IMR-90 (cell line): ENCODE results near the gene SRMS. TPM values are rescaled to one million over a fixed set of nuclear protein-coding genes. Genes with fewer than 3 reads are reported as not detected.

Experiments used
- ATAC-seq: fragments of 200-7000 bp; cut with Tn5 transposase; 2 replicates; pipeline ENCODE4 v1.9.1; 2020; ENCODE audit warnings: low read depth, mild to moderate bottlenecking, moderate library complexity
- BruUV-seq: library from RNA; stranded (reverse); fragments of 400-500 nt; replicated peaks from 2 replicates; lab custom pipeline; 2021; lab: Mats Ljungman, UMichigan
- CTCF ChIA-PET: fragments of 300-600 bp; formaldehyde crosslinking; extraction: SDS; loops from one replicate; lab custom pipeline; 2021; ENCODE audit warnings: antibody characterized with exemption; lab: Yijun Ruan, JAX
- POLR2A ChIA-PET: fragments of 300-600 bp; sonication (Branson Sonifier 250); formaldehyde crosslinking; loops from one replicate; lab custom pipeline; 2022; ENCODE audit warnings: antibody characterized with exemption; ENCODE audit not compliant: unreplicated experiment; lab: Charles Lee
- DNase-seq: peaks from one replicate; pipeline ENCODE4 v3.0.0; 2013
- H2AFZ ChIP-seq: replicated peaks from 2 replicates; pipeline ENCODE3; 2013; ENCODE audit warnings: low read length, mild to moderate bottlenecking; ENCODE audit not compliant: poor library complexity
- H2AK5ac ChIP-seq: 2 replicates; pipeline ENCODE4 v1.6.1; 2013; ENCODE audit warnings: low read depth, low read length, inconsistent platforms
- H2AK9ac ChIP-seq: replicated peaks from 2 replicates; pipeline ENCODE3; 2013; ENCODE audit warnings: mild to moderate bottlenecking, low read depth, low read length, moderate library complexity; ENCODE audit not compliant: poor library complexity
- H2BK120ac ChIP-seq: 2 replicates; pipeline ENCODE4 v1.6.1; 2013; ENCODE audit warnings: low read depth, low read length, inconsistent platforms
- H2BK15ac ChIP-seq: 3 replicates; pipeline ENCODE4 v1.6.1; 2013; ENCODE audit warnings: low read depth, low read length, inconsistent platforms
- H2BK20ac ChIP-seq: 2 replicates; pipeline ENCODE4 v1.6.1; 2013; ENCODE audit warnings: low read depth, mild to moderate bottlenecking, inconsistent platforms, low read length, moderate library complexity
- H2BK5ac ChIP-seq: 2 replicates; pipeline ENCODE4 v1.6.1; 2013; ENCODE audit warnings: mild to moderate bottlenecking, low read depth, low read length, inconsistent platforms; ENCODE audit not compliant: poor library complexity, severe bottlenecking
- H3K14ac ChIP-seq: replicated peaks from 2 replicates; pipeline ENCODE4 v1.6.1; 2013; ENCODE audit warnings: low read depth, low read length, inconsistent platforms
- H3K18ac ChIP-seq: 2 replicates; pipeline ENCODE4 v1.6.1; 2013; ENCODE audit warnings: low read depth, low read length, control low read depth
- H3K23ac ChIP-seq: 2 replicates; pipeline ENCODE4 v1.6.1; 2013; ENCODE audit warnings: low read depth, low read length, inconsistent platforms
- H3K27ac ChIP-seq: 2 replicates; pipeline ENCODE4 v1.5.1; 2013; ENCODE audit warnings: mild to moderate bottlenecking, control low read depth, low read length; ENCODE audit not compliant: insufficient read depth
- H3K27me3 ChIP-seq: 2 replicates; pipeline ENCODE4 v1.6.1; 2013; ENCODE audit warnings: low read length; ENCODE audit not compliant: control insufficient read depth, insufficient read depth
- H3K36me3 ChIP-seq: 2 replicates; pipeline ENCODE4 v1.6.1; 2013; ENCODE audit warnings: low read length, mixed read lengths; ENCODE audit not compliant: control insufficient read depth, insufficient read depth
- H3K4ac ChIP-seq: 2 replicates; pipeline ENCODE4 v1.6.1; 2013; ENCODE audit warnings: low read depth, low read length, inconsistent platforms
- H3K4me1 ChIP-seq: 2 replicates; pipeline ENCODE4 v1.6.1; 2013; ENCODE audit warnings: low read length, mixed read lengths; ENCODE audit not compliant: control insufficient read depth, insufficient read depth
- H3K4me2 ChIP-seq: 2 replicates; pipeline ENCODE4 v1.6.1; 2013; ENCODE audit warnings: low read depth, mild to moderate bottlenecking, control low read depth, low read length, moderate library complexity
- H3K4me3 ChIP-seq: 2 replicates; pipeline ENCODE4 v1.5.1; 2013; ENCODE audit warnings: low read depth, mild to moderate bottlenecking, control low read depth, low read length, moderate library complexity; ENCODE audit not compliant: insufficient read depth
- H3K56ac ChIP-seq: 2 replicates; pipeline ENCODE4 v1.6.1; 2013; ENCODE audit warnings: low read length, inconsistent platforms; ENCODE audit not compliant: insufficient read depth; ENCODE audit errors: extremely low read depth
- H3K79me1 ChIP-seq, 2 experiments: 2 replicates each; pipeline ENCODE4 v1.6.1; 2013; ENCODE audit warnings: low read length in 2 of 2, inconsistent platforms in 1 of 2, low read depth in 1 of 2
- H3K9ac ChIP-seq: 2 replicates; pipeline ENCODE4 v1.6.1; 2013; ENCODE audit warnings: low read depth, low read length, control low read depth
- H3K9me1 ChIP-seq: 2 replicates; pipeline ENCODE4 v1.6.1; 2013; ENCODE audit warnings: low read length, inconsistent platforms; ENCODE audit not compliant: insufficient read depth
- H3K9me3 ChIP-seq: 2 replicates; pipeline ENCODE4 v1.6.1; 2013; ENCODE audit warnings: low read length; ENCODE audit not compliant: control insufficient read depth, insufficient read depth
- H4K20me1 ChIP-seq: 2 replicates; pipeline ENCODE4 v1.6.1; 2013; ENCODE audit warnings: low read length, inconsistent platforms; ENCODE audit not compliant: insufficient read depth
- H4K5ac ChIP-seq: 2 replicates; pipeline ENCODE4 v1.6.1; 2013; ENCODE audit warnings: mild to moderate bottlenecking, low read depth, low read length, control low read depth
- H4K8ac ChIP-seq, 2 experiments: 2 replicates each; pipeline ENCODE4 v1.6.1; 2013; ENCODE audit warnings: low read depth in 2 of 2, low read length in 2 of 2, control low read depth in 1 of 2, inconsistent platforms in 1 of 2
- H4K91ac ChIP-seq: 2 replicates; pipeline ENCODE4 v1.6.1; 2013; ENCODE audit warnings: low read depth, low read length, inconsistent platforms; ENCODE audit not compliant: insufficient read depth
- BHLHE40 ChIP-seq: fragments of 150-350 bp; IDR thresholded peaks from 2 replicates; pipeline ENCODE4 v1.6.1; 2016; ENCODE audit warnings: mild to moderate bottlenecking, low read depth, low read length
- CEBPB ChIP-seq: IDR thresholded peaks from 2 replicates; pipeline ENCODE4 v1.6.1; 2012; ENCODE audit warnings: low read depth, low read length, improper control_type of control experiment
- CHD1 ChIP-seq: IDR thresholded peaks from 2 replicates; pipeline ENCODE4 v1.6.1; 2012; ENCODE audit warnings: low read depth, low read length, improper control_type of control experiment
- FOS ChIP-seq: fragments of 150-350 bp; IDR thresholded peaks from 2 replicates; pipeline ENCODE4 v1.6.1; 2016; ENCODE audit warnings: low read depth, low read length
- MAFK ChIP-seq: IDR thresholded peaks from 2 replicates; pipeline ENCODE4 v1.6.1; 2012; ENCODE audit warnings: low read depth, low read length, improper control_type of control experiment
- MXI1 ChIP-seq: IDR thresholded peaks from 2 replicates; pipeline ENCODE4 v1.6.1; 2012; ENCODE audit warnings: low read depth, mild to moderate bottlenecking, low read length, moderate library complexity, borderline replicate concordance
- NFE2L2 ChIP-seq: fragments of 150-350 bp; IDR thresholded peaks from 2 replicates; pipeline ENCODE4 v1.6.1; 2016; ENCODE audit warnings: low read depth, mild to moderate bottlenecking, low read length
- POLR2A ChIP-seq: IDR thresholded peaks from 2 replicates; pipeline ENCODE4 v1.6.1; 2012; ENCODE audit warnings: mild to moderate bottlenecking, low read depth, low read length
- RAD21 ChIP-seq: IDR thresholded peaks from 2 replicates; pipeline ENCODE4 v1.6.1; 2012; ENCODE audit warnings: low read length, improper control_type of control experiment
- RCOR1 ChIP-seq: IDR thresholded peaks from 2 replicates; pipeline ENCODE4 v1.6.1; 2012; ENCODE audit warnings: mild to moderate bottlenecking, low read length, improper control_type of control experiment; ENCODE audit not compliant: insufficient replicate concordance
- RFX5 ChIP-seq: IDR thresholded peaks from 2 replicates; pipeline ENCODE4 v1.8.0; 2012; ENCODE audit warnings: low read depth, mild to moderate bottlenecking, low read length, moderate library complexity
- SMC3 ChIP-seq: fragments of 150-350 bp; IDR thresholded peaks from 2 replicates; pipeline ENCODE4 v1.6.1; 2016; ENCODE audit warnings: low read depth, mild to moderate bottlenecking, antibody characterized with exemption, low read length, moderate library complexity
- WGBS, 2 experiments: methylation state at CpG; one replicate each; pipeline versions ENCODE4 v1.1.5 to v1.1.7; 2013; ENCODE audit warnings: missing lambda C conversion rate in 2 of 2; ENCODE audit not compliant: insufficient read length in 1 of 2; ENCODE audit errors: extremely low coverage in 2 of 2; 5-methylcytosine and 5-hydroxymethylcytosine counted together
- dilution Hi-C: fragments of 300-500 bp; cut with HindIII; formaldehyde crosslinking; loops from one replicate; pipeline ENCODE4 v1.14.3; 2018; ENCODE audit warnings: low sequenced_read_pairs; ENCODE audit not compliant: unreplicated experiment
- in situ Hi-C: fragments of 300-500 bp; cut with MboI; formaldehyde crosslinking; loops from 3 replicates; pipeline ENCODE4 v1.14.3; 2019; ENCODE audit warnings: low sequenced_read_pairs, inconsistent platforms, mixed read lengths
- intact Hi-C: fragments of 100-400 bp; cut with micrococcal nuclease; formaldehyde crosslinking; loops from 2 replicates; pipeline ENCODE4 v1.10.0; 2022
- polyA plus RNA-seq, 3 experiments: library from polyadenylated mRNA; depleted of rRNA; stranded (reverse); fragments of >200 nt; gene quantifications; 2 replicates each; pipeline ENCODE4 v1.2.3, GENCODE V29; 2012; ENCODE audit warnings: low replicate concordance in 1 of 3
- total RNA-seq: library from RNA; depleted of rRNA; stranded (reverse); fragments of >200 nt; gene quantifications from 2 replicates; pipeline ENCODE4 v1.2.3, GENCODE V29; 2012
- TF ChIP-seq, protein P1 (sequence below): fragments of 150-350 bp; IDR thresholded peaks from 2 replicates; pipeline ENCODE4 v1.6.1; 2016; ENCODE audit warnings: low read depth, mild to moderate bottlenecking, low read length, moderate library complexity, borderline replicate concordance
- TF ChIP-seq, protein P2 (sequence below): conservative IDR thresholded peaks from 2 replicates; pipeline ENCODE4 v1.5.1; 2012; ENCODE audit warnings: mild to moderate bottlenecking, low read depth, low read length, improper control_type of control experiment
- TF ChIP-seq, protein P3 (sequence below): fragments of 150-350 bp; IDR thresholded peaks from 2 replicates; pipeline ENCODE4 v1.6.1; 2017; ENCODE audit warnings: mild to moderate bottlenecking, antibody characterized with exemption, low read length, low read depth

The SRMS gene
- total and polyA plus RNA-seq, 2 of the 4 experiments (the other 2 are of a cell fraction): not detected

DNA sequence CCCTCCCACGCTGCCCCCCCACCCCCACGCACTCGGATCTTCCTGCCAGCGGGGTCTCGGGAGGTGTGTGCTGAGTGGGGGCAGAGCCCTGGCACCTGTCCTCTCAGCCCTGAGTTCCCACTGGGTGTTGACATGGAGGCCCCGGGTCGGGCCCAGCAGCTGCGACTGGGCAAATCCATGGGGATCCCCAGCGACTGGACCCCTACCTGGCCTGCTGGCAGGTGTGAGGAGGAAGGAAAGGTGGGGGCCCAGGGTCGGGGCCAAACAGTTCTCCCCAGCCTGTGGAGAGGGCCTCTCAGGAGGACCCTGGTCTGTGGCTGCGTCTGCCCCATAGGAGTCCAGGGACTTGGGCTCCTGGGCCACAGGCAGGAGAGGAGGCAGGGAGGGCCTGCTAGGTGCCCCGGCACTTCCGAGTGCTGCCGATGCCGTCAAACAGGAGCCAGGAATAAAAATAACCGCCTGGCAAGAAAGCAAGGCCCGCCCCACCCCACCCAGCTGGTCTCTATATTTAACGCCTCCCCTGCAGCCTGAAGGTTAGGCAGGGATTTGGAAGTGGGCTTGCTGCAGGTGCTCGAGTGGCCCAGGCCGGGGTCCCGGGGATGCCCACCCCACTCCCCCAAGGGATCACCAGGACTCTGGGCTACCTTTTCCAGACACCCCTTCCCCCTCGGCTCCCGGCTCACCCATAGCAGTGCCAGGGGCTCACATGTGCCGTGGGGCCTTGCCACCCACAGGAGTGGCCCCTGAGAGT is 47.2 kb downstream of the SRMS start:
- H3K14ac ChIP-seq: no peak overlapping the region
- no peak overlapping the region for H3K4me2 ChIP-seq
- H4K20me1 ChIP-seq: peaks cover 4% of the 10 kb centered on the region
- ChIA-PET CTCF (no interaction called here), POLR2A (interaction anchor here (0.6 kb wide), 1 partner anchor 28 kb away, joined by 5 read pairs; no protein-coding TSS in a partner anchor)
- H2AK9ac ChIP-seq: no peak overlapping the region
- intact Hi-C loops (no loop called here), in situ Hi-C loops (no loop called here), dilution Hi-C loops (no loop called here)
- no peak overlapping the region for H3K4me3 ChIP-seq
- H4K8ac ChIP-seq: no peak overlapping the region
- no peak overlapping the region for H4K5ac ChIP-seq
- no peak overlapping the region for H2AFZ ChIP-seq
- 80% methylated on average over 1 of the region's 24 CpGs; no CpG with 5 or more reads in 1 of the 2 experiments for WGBS, 2 experiments
- no peak overlapping the region for H4K91ac ChIP-seq
- no peaks in the 10 kb centered on the region for H3K36me3 ChIP-seq
- peaks cover 15% of the 10 kb centered on the region for H3K9me3 ChIP-seq
- H3K27me3 ChIP-seq: peaks cover 43% of the 10 kb centered on the region
- H3K18ac ChIP-seq: no peak overlapping the region
- no peak overlapping the region for H3K27ac ChIP-seq
- no peak for ATAC-seq
- H3K9me1 ChIP-seq: no peaks in the 10 kb centered on the region
- BruUV-seq: no TSS peak
- no peak overlapping the region for H2BK20ac ChIP-seq
- no peak overlapping the region for H3K9ac ChIP-seq
- 0 out of 2 replicates have a peak, but pooled peaks cover 3% of the 10 kb centered on the region for H3K4me1 ChIP-seq
- no peak for DNase-seq
- H2BK15ac ChIP-seq: no peak overlapping the region
- no peak overlapping the region for H3K23ac ChIP-seq
- no peak overlapping the region for H3K56ac ChIP-seq
- no peak overlapping the region for H2BK120ac ChIP-seq
- H3K4ac ChIP-seq: no peak overlapping the region
- no peaks in the 10 kb centered on the region for H3K79me1 ChIP-seq
- no peak overlapping the region for H2BK5ac ChIP-seq
- no peak overlapping the region for H2AK5ac ChIP-seq
- TF ChIP-seq RAD21 (no peak), RFX5 (no peak), FOS (no peak), SMC3 (no peak), MAFK (no peak), MXI1 (no peak), RCOR1 (no peak), CEBPB (no peak), POLR2A (no peak), CHD1 (no peak), NFE2L2 (no peak), BHLHE40 (no peak)
- TF ChIP-seq, protein P1, sequence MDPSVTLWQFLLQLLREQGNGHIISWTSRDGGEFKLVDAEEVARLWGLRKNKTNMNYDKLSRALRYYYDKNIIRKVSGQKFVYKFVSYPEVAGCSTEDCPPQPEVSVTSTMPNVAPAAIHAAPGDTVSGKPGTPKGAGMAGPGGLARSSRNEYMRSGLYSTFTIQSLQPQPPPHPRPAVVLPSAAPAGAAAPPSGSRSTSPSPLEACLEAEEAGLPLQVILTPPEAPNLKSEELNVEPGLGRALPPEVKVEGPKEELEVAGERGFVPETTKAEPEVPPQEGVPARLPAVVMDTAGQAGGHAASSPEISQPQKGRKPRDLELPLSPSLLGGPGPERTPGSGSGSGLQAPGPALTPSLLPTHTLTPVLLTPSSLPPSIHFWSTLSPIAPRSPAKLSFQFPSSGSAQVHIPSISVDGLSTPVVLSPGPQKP: no peak
- TF ChIP-seq, protein P2, sequence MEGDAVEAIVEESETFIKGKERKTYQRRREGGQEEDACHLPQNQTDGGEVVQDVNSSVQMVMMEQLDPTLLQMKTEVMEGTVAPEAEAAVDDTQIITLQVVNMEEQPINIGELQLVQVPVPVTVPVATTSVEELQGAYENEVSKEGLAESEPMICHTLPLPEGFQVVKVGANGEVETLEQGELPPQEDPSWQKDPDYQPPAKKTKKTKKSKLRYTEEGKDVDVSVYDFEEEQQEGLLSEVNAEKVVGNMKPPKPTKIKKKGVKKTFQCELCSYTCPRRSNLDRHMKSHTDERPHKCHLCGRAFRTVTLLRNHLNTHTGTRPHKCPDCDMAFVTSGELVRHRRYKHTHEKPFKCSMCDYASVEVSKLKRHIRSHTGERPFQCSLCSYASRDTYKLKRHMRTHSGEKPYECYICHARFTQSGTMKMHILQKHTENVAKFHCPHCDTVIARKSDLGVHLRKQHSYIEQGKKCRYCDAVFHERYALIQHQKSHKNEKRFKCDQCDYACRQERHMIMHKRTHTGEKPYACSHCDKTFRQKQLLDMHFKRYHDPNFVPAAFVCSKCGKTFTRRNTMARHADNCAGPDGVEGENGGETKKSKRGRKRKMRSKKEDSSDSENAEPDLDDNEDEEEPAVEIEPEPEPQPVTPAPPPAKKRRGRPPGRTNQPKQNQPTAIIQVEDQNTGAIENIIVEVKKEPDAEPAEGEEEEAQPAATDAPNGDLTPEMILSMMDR: no peak
- TF ChIP-seq, protein P3, sequence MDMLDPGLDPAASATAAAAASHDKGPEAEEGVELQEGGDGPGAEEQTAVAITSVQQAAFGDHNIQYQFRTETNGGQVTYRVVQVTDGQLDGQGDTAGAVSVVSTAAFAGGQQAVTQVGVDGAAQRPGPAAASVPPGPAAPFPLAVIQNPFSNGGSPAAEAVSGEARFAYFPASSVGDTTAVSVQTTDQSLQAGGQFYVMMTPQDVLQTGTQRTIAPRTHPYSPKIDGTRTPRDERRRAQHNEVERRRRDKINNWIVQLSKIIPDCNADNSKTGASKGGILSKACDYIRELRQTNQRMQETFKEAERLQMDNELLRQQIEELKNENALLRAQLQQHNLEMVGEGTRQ: no peak
